GM06990 (cell line): Measurements from ENCODE around the gene AMN1.

Experiments
- DNase-seq: peaks from one replicate; pipeline ENCODE4 v3.0.0-alpha.2; 2011; ENCODE audit not compliant: insufficient read length; ENCODE audit errors: extremely low read depth
- H3K27me3 ChIP-seq: replicated peaks from 2 replicates; pipeline ENCODE4 v1.6.0; 2011; ENCODE audit warnings: low read length; ENCODE audit not compliant: control insufficient read depth, insufficient read depth
- H3K36me3 ChIP-seq: 2 replicates; pipeline ENCODE4 v1.5.1; 2011; ENCODE audit warnings: low read length; ENCODE audit not compliant: control insufficient read depth, insufficient read depth
- H3K4me3 ChIP-seq: replicated peaks from 2 replicates; pipeline ENCODE4 v1.5.1; 2011; ENCODE audit warnings: low read depth, mild to moderate bottlenecking, control low read depth, low read length
- TF ChIP-seq, protein P1 (sequence below): IDR thresholded peaks from 2 replicates; pipeline ENCODE4 v1.5.1; 2011; ENCODE audit warnings: low read length, control low read depth, mild to moderate bottlenecking, inconsistent platforms; ENCODE audit not compliant: insufficient read depth, poor library complexity, severe bottlenecking

AMN1 gene

DNA sequence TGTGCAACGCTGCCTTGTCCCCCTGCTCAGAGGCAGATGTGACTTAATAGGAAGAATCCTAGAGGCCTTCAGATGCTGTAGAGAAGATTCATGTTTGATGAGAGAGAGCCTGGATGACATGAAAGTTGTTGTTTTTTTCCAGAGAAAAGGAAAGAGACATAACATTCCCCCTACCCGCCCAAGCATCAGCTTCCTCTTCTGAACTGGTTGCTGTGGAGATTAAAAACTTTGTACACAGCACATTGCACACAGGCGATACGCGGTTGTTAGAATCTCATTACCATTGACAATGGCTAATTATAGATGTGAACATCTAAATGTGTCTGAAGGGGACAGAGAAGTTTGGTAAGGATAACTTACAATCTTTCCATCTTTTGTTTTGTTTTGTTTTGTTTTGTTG is 82.9 kb downstream of the AMN1 start:
- no peak for DNase-seq
- Histone ChIP-seq H3K36me3 (no peaks in the 10 kb centered on the region), H3K27me3 (no peaks in the 10 kb centered on the region), H3K4me3 (no peak overlapping the region)
- TF ChIP-seq, protein P1, sequence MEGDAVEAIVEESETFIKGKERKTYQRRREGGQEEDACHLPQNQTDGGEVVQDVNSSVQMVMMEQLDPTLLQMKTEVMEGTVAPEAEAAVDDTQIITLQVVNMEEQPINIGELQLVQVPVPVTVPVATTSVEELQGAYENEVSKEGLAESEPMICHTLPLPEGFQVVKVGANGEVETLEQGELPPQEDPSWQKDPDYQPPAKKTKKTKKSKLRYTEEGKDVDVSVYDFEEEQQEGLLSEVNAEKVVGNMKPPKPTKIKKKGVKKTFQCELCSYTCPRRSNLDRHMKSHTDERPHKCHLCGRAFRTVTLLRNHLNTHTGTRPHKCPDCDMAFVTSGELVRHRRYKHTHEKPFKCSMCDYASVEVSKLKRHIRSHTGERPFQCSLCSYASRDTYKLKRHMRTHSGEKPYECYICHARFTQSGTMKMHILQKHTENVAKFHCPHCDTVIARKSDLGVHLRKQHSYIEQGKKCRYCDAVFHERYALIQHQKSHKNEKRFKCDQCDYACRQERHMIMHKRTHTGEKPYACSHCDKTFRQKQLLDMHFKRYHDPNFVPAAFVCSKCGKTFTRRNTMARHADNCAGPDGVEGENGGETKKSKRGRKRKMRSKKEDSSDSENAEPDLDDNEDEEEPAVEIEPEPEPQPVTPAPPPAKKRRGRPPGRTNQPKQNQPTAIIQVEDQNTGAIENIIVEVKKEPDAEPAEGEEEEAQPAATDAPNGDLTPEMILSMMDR = no peak

DNA sequence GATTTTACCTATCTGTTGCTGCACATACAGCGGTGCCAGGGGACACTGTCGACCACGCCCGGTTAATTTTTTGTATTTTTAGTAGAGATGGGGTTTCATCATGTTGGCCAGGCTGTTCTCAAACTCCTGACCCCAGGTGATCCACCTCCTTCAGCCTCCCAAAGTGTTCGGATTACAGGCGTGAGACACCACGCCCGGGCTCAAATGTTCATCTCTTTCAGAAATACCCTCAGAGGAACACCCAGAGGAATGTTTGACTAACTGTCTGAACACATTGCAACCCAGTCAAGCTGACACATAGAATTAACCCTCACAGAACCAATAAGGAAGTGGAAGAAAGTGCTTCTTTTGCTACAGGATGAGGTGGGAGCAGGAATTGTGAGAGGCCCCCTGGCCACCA is 84.3 kb downstream of the AMN1 start:
- Histone ChIP-seq H3K4me3 (no peak overlapping the region), H3K36me3 (no peaks in the 10 kb centered on the region), H3K27me3 (no peaks in the 10 kb centered on the region)
- no peak for DNase-seq
- TF ChIP-seq, protein P1 = no peak

DNA sequence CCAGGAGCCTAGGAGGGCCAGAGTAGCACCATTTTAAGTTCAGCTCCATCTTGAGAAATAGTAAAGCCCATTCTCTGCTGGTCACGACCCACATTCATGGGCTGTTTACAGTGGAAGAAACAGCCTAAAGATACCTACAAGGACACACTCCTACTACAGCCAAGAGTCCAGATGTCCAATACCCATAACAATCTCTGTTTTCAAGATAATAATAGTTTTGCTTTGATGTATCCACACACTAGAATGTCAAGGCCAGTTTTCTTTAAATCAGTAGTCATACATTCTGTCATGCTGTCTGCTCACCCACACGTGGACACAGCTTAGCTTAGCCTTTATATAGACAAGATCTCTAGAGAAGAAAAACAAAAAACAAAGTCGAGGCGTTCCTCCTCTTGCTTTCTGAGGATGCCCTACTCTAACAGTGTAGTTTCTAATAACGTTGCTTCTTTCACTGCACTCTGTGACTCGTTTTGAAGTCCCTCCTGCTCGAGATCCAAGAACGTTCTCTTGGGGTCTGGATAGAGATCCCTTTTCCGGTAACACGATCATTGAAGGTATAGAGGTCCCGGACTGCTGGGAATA is 87.2 kb downstream of the AMN1 start:
- TF ChIP-seq, protein P1 = no peak
- H3K4me3 ChIP-seq = no peak overlapping the region
- H3K36me3 ChIP-seq = no peaks in the 10 kb centered on the region
- DNase-seq = no peak
- no peaks in the 10 kb centered on the region for H3K27me3 ChIP-seq

DNA sequence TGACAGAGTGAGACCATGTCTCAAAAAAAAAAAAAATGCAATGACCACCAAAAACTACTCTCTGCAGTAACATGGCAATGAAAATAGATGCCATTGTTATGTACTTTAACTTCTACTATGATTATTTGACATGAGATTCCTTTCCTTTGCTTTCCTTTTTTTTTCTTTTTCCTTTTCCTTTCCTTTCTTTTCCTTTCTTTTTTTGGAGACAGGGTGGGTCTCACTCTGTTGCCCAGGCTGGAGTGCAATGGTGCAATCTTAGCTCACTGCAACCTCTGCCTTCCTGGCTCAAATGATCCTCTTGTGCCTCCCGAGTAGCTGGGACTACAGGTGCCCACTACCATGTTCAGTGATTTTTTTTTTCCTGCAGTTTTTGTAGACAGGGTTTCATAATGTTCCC is 94.2 kb downstream of the AMN1 start:
- H3K4me3 ChIP-seq = no peak overlapping the region
- no peak for DNase-seq
- H3K27me3 ChIP-seq = no peaks in the 10 kb centered on the region
- TF ChIP-seq, protein P1 = no peak
- no peaks in the 10 kb centered on the region for H3K36me3 ChIP-seq

DNA sequence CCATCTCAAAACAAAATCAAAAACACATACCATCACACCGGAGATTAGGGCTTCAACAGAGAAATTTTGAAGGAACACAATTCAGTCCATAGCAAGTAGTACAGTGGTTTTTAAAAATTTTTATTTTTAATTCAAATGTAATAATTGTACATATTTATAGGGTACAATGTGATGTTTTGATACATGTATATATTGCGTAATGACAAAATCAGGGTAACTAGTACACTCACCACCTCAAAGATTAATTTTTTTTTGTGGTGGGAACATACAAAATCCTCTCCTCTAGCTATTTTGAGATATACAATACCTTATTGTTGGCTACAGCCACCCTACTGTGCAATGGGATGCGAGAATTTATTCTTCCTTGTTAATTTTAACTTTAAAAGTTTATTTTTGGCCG is 95.4 kb downstream of the AMN1 start:
- H3K36me3 ChIP-seq = no peaks in the 10 kb centered on the region
- no peak overlapping the region for H3K4me3 ChIP-seq
- TF ChIP-seq, protein P1 = no peak
- no peak for DNase-seq
- no peaks in the 10 kb centered on the region for H3K27me3 ChIP-seq

DNA sequence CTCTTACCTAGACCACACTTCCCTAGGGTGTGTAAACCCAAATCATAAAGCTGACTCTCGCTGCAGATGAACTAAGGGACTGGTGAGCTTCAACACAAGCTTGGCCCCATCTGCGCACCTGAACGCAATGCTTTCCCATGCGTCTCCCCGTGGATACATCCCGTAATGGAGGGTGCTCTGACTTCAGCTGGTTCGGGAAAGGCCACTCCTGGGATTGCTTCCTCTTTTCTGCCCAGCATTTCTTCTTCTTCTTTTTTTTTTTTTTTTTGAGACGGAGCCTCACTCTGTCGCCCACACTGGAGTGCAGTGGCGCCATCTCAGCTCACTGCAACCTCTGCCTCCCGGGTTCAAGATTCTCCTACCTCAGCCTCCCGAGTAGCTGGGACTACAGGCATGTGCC is 97.0 kb downstream of the AMN1 start:
- DNase-seq = no peak
- Histone ChIP-seq H3K27me3 (no peaks in the 10 kb centered on the region), H3K4me3 (no peak overlapping the region), H3K36me3 (no peaks in the 10 kb centered on the region)
- TF ChIP-seq, protein P1 = no peak
